GM10266 (cell line): ENCODE measurements around the gene PIERCE2.
"Not testable (repeated sequence)": the region's sequence is repeated elsewhere in the genome, so short reads cannot be mapped to it uniquely, and the experiment has no call there.

Source experiments
- DNase-seq: peaks from one replicate; pipeline ENCODE4 v3.0.0; 2012; ENCODE audit errors: extremely low spot score
- CTCF ChIP-seq: IDR thresholded peaks from 2 replicates; pipeline ENCODE4 v1.5.1; 2012; ENCODE audit warnings: mild to moderate bottlenecking, low read depth; ENCODE audit not compliant: control insufficient read depth, insufficient read depth; ENCODE audit errors: missing control alignments

PIERCE2 gene

GRCh38 chr15:55401786-55402246, 6.5 kb upstream of the PIERCE2 start:
- no peak for DNase-seq
- no peak for TF ChIP-seq CTCF

GRCh38 chr15:55402707-55403106, 5.6 kb upstream of the PIERCE2 start:
- no peak for DNase-seq
- no peak for TF ChIP-seq CTCF

- TF ChIP-seq CTCF, result no peak
- no peak for DNase-seq
These were observed 4.8 kb upstream of the PIERCE2 start for GRCh38 chr15:55403531-55403930.

GRCh38 chr15:55407498-55408011, 740 bp upstream of the PIERCE2 start:
- no peak for DNase-seq
- no peak for TF ChIP-seq CTCF

GRCh38 chr15:55408976-55409375, 681 bp downstream of the PIERCE2 start:
- not testable (repeated sequence) for DNase-seq

GRCh38 chr15:55417678-55418077, 9.4 kb downstream of the PIERCE2 start:
- not testable (repeated sequence) for DNase-seq

- DNase-seq, result no peak
- TF ChIP-seq CTCF, result no peak
These were observed 12.0 kb downstream of the PIERCE2 start for GRCh38 chr15:55420171-55420866.

- TF ChIP-seq CTCF, result no peak
- DNase-seq, result no peak
These were observed 13.8 kb downstream of the PIERCE2 start for GRCh38 chr15:55422089-55422488.
